ENCODE results near the gene ERC1. TPM values are rescaled to one million over a fixed set of nuclear protein-coding genes. Genes with fewer than 3 reads are reported as not detected.
A peak's percentile ranks its signal among the peaks of the same experiment; 100 is the strongest.

The ERC1 gene
- total and polyA plus RNA-seq, 2 experiments from 2014 or later, result 18.4 to 29.7 TPM

DNA sequence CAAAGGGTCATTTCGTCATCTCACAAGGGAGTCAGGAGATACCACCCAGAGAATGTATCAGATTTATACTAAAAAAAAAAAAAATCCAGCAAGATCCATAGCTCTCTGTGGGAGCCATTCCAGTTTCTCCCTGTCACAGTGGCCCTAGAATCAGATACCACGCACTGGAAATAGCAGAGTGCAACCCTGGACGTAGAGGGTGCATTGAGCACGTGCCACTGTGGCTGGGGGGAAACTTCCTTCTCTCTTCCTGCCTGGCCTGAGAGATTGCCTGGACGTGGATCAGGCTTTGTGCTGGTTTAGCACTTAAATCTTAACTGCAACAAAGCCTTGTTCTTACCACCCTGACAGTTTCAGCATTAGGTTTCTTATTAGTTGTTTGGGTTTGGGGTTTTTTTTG, 479.0 kb downstream of the ERC1 start:
- no peaks in the 10 kb centered on the region for H4K20me1 ChIP-seq (ENCODE audit: insufficient read depth, poor library complexity, severe bottlenecking)
- no peaks in the 10 kb centered on the region for H3K79me2 ChIP-seq
- H3K36me3 ChIP-seq (replicated peaks; ENCODE audit: insufficient read depth, low read depth), result no peaks in the 10 kb centered on the region
- 90% methylated on average over 4 of the region's 5 CpGs for WGBS (ENCODE audit: low lambda C conversion rate, missing lambda C conversion rate)
- TF ChIP-seq EZH2phosphoT487 (IDR thresholded peaks at IDR 0.05; ENCODE audit: low read depth, severe bottlenecking, unreplicated experiment), result no peak
- TF ChIP-seq EZH2 (IDR thresholded peaks at IDR 0.05; ENCODE audit: borderline replicate concordance), result no peak
- TF ChIP-seq, protein P1, sequence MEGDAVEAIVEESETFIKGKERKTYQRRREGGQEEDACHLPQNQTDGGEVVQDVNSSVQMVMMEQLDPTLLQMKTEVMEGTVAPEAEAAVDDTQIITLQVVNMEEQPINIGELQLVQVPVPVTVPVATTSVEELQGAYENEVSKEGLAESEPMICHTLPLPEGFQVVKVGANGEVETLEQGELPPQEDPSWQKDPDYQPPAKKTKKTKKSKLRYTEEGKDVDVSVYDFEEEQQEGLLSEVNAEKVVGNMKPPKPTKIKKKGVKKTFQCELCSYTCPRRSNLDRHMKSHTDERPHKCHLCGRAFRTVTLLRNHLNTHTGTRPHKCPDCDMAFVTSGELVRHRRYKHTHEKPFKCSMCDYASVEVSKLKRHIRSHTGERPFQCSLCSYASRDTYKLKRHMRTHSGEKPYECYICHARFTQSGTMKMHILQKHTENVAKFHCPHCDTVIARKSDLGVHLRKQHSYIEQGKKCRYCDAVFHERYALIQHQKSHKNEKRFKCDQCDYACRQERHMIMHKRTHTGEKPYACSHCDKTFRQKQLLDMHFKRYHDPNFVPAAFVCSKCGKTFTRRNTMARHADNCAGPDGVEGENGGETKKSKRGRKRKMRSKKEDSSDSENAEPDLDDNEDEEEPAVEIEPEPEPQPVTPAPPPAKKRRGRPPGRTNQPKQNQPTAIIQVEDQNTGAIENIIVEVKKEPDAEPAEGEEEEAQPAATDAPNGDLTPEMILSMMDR (IDR thresholded peaks at IDR 0.05; ENCODE audit: poor library complexity), result no peak
- H3K4me1 ChIP-seq (ENCODE audit: insufficient read depth), result peaks cover 34% of the 10 kb centered on the region
- H3K4me3 ChIP-seq, result no peak overlapping the region
- no peak overlapping the region for H2AFZ ChIP-seq
- H3K9me2 ChIP-seq (replicated peaks; ENCODE audit: insufficient read depth), result no peaks in the 10 kb centered on the region
- no peak overlapping the region for H3K4me2 ChIP-seq
- no peaks in the 10 kb centered on the region for H3K9me3 ChIP-seq (ENCODE audit: low read depth)
- H3K27me3 ChIP-seq, result no peaks in the 10 kb centered on the region
- H3K27ac ChIP-seq, result no peak overlapping the region
- no peak for DNase-seq (ENCODE audit: low spot score)

DNA sequence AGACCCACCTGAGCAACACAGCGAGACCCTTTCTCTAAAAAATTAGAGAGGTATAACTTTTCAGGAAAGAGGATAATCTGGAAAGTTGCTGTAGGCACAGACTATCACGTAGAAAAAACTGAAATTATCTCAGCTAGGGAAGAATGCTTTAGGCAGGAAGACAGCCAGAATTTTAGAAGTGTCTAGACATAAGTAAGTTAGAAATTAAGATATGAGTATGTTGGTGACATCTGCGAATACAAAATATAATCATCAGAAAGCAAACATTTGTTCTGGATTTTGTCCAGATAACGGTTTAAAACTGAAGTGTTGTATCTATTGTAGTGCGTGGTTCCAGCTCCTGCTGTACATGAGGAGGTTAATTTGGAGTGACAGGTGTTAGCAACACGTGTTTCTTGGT, 480.2 kb downstream of the ERC1 start:
- H3K79me2 ChIP-seq, result no peaks in the 10 kb centered on the region
- H4K20me1 ChIP-seq (ENCODE audit: insufficient read depth, poor library complexity, severe bottlenecking), result no peaks in the 10 kb centered on the region
- DNase-seq (ENCODE audit: low spot score), result no peak
- WGBS (ENCODE audit: low lambda C conversion rate, missing lambda C conversion rate), result 92% methylated on average over 6 of the region's 6 CpGs
- H3K4me3 ChIP-seq, result no peak overlapping the region
- H3K9me3 ChIP-seq (ENCODE audit: low read depth), result no peaks in the 10 kb centered on the region
- H3K27ac ChIP-seq, result no peak overlapping the region
- H2AFZ ChIP-seq, result no peak overlapping the region
- TF ChIP-seq, protein P1 (IDR thresholded peaks at IDR 0.05; ENCODE audit: poor library complexity), result no peak
- TF ChIP-seq EZH2 (IDR thresholded peaks at IDR 0.05; ENCODE audit: borderline replicate concordance), result no peak
- no peak for TF ChIP-seq EZH2phosphoT487 (IDR thresholded peaks at IDR 0.05; ENCODE audit: low read depth, severe bottlenecking, unreplicated experiment)
- H3K4me1 ChIP-seq (ENCODE audit: insufficient read depth), result peaks cover 37% of the 10 kb centered on the region
- H3K9me2 ChIP-seq (replicated peaks; ENCODE audit: insufficient read depth), result no peaks in the 10 kb centered on the region
- H3K27me3 ChIP-seq, result no peaks in the 10 kb centered on the region
- no peak overlapping the region for H3K4me2 ChIP-seq
- H3K36me3 ChIP-seq (replicated peaks; ENCODE audit: insufficient read depth, low read depth), result no peaks in the 10 kb centered on the region

DNA sequence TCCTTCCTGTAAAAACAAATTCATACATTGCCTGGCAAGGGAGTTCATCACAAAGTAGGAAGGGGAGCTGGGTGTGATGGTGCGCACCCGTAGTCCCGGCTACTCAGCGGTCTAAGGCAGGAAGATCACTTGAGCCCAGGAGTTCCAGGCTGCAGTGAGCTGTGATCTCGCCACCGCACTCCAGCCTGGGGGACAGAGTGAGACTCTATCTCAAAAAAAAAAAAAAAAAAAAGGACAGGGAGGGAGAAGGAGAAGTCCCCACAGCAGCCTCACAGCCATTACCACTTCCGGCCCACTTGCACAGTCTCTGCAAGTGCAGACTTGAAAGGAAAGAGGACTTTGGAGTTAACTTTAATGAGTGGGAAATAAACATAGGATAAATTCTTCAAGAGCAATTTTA, 482.4 kb downstream of the ERC1 start:
- no peak for DNase-seq (ENCODE audit: low spot score)
- no peak overlapping the region for H2AFZ ChIP-seq

More for the DNA sequence above, 482.4 kb downstream of the ERC1 start:
- Histone ChIP-seq H3K9me2 (replicated peaks; ENCODE audit: insufficient read depth) (no peaks in the 10 kb centered on the region), H3K4me2 (peak overlapping the region; percentile 52), H3K27me3 (no peaks in the 10 kb centered on the region), H3K4me1 (ENCODE audit: insufficient read depth) (peaks cover 31% of the 10 kb centered on the region), H3K27ac (peak overlapping the region; percentile 58), H3K79me2 (no peaks in the 10 kb centered on the region), H3K36me3 (replicated peaks; ENCODE audit: insufficient read depth, low read depth) (no peaks in the 10 kb centered on the region), H3K4me3 (no peak overlapping the region), H4K20me1 (ENCODE audit: insufficient read depth, poor library complexity, severe bottlenecking) (no peaks in the 10 kb centered on the region), H3K9me3 (ENCODE audit: low read depth) (no peaks in the 10 kb centered on the region)
- TF ChIP-seq EZH2 (IDR thresholded peaks at IDR 0.05; ENCODE audit: borderline replicate concordance) (no peak), EZH2phosphoT487 (IDR thresholded peaks at IDR 0.05; ENCODE audit: low read depth, severe bottlenecking, unreplicated experiment) (no peak)
- TF ChIP-seq, protein P1 (IDR thresholded peaks at IDR 0.05; ENCODE audit: poor library complexity), result no peak
- WGBS (ENCODE audit: low lambda C conversion rate, missing lambda C conversion rate), result 77% methylated on average over 6 of the region's 7 CpGs

All from hepatocyte (in vitro differentiated cells).